Upper lobe of left lung (tissue), 4 donors: ENCODE measurements around the gene DLG2.

Experiments
- POLR2A ChIP-seq, 4 donors: fragments of 450-650 bp; IDR thresholded peaks; one replicate each; pipeline ENCODE4 v1.5.1; 2016 to 2017; ENCODE audit warnings: antibody characterized with exemption in 4 of 4, mild to moderate bottlenecking in 2 of 4
- POLR2AphosphoS5 ChIP-seq, 2 donors: sonication (generic); formaldehyde crosslinking; IDR thresholded peaks; one replicate each; pipeline ENCODE4 v1.5.1; 2017; ENCODE audit warnings: antibody characterized with exemption in 2 of 2
- TF ChIP-seq, protein P1 (sequence below), 6 experiments: fragments of 450-650 bp in 4 of 6; fragments of 200-600 bp in 2 of 6; sonication (generic) in 2 of 6; IDR thresholded peaks; one replicate each; pipeline ENCODE4 v1.5.1; 2016 to 2019; ENCODE audit warnings: antibody characterized with exemption in 6 of 6

DNA sequence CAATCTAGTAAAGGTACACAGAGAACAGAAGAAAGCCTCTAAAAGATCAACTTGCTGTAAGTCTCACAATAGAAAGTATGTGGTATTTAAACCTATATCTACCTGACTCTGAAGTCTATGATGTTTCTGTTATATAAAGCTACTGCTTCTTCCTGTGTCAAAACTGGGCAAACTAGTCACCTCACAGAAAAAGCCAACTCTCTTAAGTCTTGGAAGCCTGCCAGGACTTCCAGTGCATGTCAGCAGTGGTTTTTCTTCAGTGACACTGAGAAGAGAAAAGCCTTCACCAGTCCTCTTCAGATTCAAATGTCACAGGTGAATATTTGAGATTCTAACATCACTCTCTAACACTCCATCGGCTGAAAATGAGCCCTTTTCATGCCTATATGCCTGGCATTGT, 808.0 kb downstream of the DLG2 start:
- TF ChIP-seq, protein P1, sequence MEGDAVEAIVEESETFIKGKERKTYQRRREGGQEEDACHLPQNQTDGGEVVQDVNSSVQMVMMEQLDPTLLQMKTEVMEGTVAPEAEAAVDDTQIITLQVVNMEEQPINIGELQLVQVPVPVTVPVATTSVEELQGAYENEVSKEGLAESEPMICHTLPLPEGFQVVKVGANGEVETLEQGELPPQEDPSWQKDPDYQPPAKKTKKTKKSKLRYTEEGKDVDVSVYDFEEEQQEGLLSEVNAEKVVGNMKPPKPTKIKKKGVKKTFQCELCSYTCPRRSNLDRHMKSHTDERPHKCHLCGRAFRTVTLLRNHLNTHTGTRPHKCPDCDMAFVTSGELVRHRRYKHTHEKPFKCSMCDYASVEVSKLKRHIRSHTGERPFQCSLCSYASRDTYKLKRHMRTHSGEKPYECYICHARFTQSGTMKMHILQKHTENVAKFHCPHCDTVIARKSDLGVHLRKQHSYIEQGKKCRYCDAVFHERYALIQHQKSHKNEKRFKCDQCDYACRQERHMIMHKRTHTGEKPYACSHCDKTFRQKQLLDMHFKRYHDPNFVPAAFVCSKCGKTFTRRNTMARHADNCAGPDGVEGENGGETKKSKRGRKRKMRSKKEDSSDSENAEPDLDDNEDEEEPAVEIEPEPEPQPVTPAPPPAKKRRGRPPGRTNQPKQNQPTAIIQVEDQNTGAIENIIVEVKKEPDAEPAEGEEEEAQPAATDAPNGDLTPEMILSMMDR (IDR thresholded peaks at IDR 0.05) = no peak
- TF ChIP-seq POLR2AphosphoS5 (IDR thresholded peaks at IDR 0.05) (no peak), POLR2A (IDR thresholded peaks at IDR 0.05) (no peak)
